RWPE2 (cell line): ENCODE results near the gene DNAL4.

Experiments
- ATAC-seq: fragments of 200-7000 bp; cut with Tn5 transposase; 3 replicates; pipeline ENCODE4 v1.9.1; 2021; ENCODE audit warnings: low read depth
- DNase-seq: peaks from one replicate; pipeline ENCODE4 v3.0.0-alpha.2; 2020; ENCODE audit warnings: low spot score
- H3K27ac ChIP-seq: fragments of 450-650 bp; 2 replicates; pipeline ENCODE4 v1.5.1; 2017; ENCODE audit warnings: mild to moderate bottlenecking; ENCODE audit not compliant: poor library complexity, severe bottlenecking
- H3K27me3 ChIP-seq: fragments of 250-450 bp; sonication (Bioruptor Pico); 2 replicates; pipeline ENCODE4 v1.5.1; 2021; ENCODE audit warnings: mild to moderate bottlenecking, moderate library complexity; ENCODE audit not compliant: insufficient read depth, poor library complexity, severe bottlenecking
- H3K36me3 ChIP-seq: fragments of 250-450 bp; sonication (Bioruptor Pico); 2 replicates; pipeline ENCODE4 v1.5.1; 2020; ENCODE audit warnings: low read depth, mild to moderate bottlenecking, moderate library complexity
- H3K4me1 ChIP-seq: fragments of 250-450 bp; sonication (Bioruptor Pico); 2 replicates; pipeline ENCODE4 v1.5.1; 2021; ENCODE audit warnings: mild to moderate bottlenecking, moderate library complexity; ENCODE audit not compliant: insufficient read depth, poor library complexity, severe bottlenecking
- H3K4me3 ChIP-seq: fragments of 250-450 bp; sonication (Bioruptor Pico); 2 replicates; pipeline ENCODE4 v1.5.1; 2021; ENCODE audit warnings: mild to moderate bottlenecking, moderate library complexity; ENCODE audit not compliant: severe bottlenecking
- H3K9me3 ChIP-seq: fragments of 250-450 bp; sonication (Bioruptor Pico); 2 replicates; pipeline ENCODE4 v1.5.1; 2021; ENCODE audit warnings: mild to moderate bottlenecking, moderate library complexity; ENCODE audit not compliant: severe bottlenecking
- CTCF ChIP-seq: fragments of 450-650 bp; IDR thresholded peaks from one replicate; pipeline ENCODE4 v1.5.1; 2017; ENCODE audit warnings: mild to moderate bottlenecking, moderate library complexity; ENCODE audit not compliant: poor library complexity, severe bottlenecking

Gene DNAL4

GRCh38 chr22:38751066-38751421 lies 42.9 kb downstream of the DNAL4 start:
- no peak for TF ChIP-seq CTCF
- Histone ChIP-seq H3K36me3 (peaks cover 74% of the 10 kb centered on the region), H3K4me3 (no peak overlapping the region), H3K27me3 (no peaks in the 10 kb centered on the region), H3K4me1 (peaks cover 16% of the 10 kb centered on the region), H3K27ac (no peak overlapping the region), H3K9me3 (no peaks in the 10 kb centered on the region)
- ATAC-seq: no peak
- DNase-seq: no peak

GRCh38 chr22:38750638-38751037 lies 43.3 kb downstream of the DNAL4 start:
- DNase-seq: no peak
- peaks cover 78% of the 10 kb centered on the region for H3K36me3 ChIP-seq
- H3K4me1 ChIP-seq: peaks cover 16% of the 10 kb centered on the region
- no peak for ATAC-seq
- H3K27me3 ChIP-seq: no peaks in the 10 kb centered on the region
- no peak overlapping the region for H3K27ac ChIP-seq
- no peaks in the 10 kb centered on the region for H3K9me3 ChIP-seq
- no peak overlapping the region for H3K4me3 ChIP-seq
- TF ChIP-seq CTCF: no peak

- H3K4me1 ChIP-seq: peaks cover 16% of the 10 kb centered on the region
- no peak for TF ChIP-seq CTCF
- H3K27ac ChIP-seq: no peak overlapping the region
- H3K36me3 ChIP-seq: peaks cover 84% of the 10 kb centered on the region
- DNase-seq: no peak
- ATAC-seq: no peak
- no peaks in the 10 kb centered on the region for H3K27me3 ChIP-seq
- H3K4me3 ChIP-seq: no peak overlapping the region
- H3K9me3 ChIP-seq: no peaks in the 10 kb centered on the region
Measured at GRCh38 chr22:38750104-38750503, 43.8 kb downstream of the DNAL4 start.

GRCh38 chr22:38748487-38749136 lies 45.3 kb downstream of the DNAL4 start:
- DNase-seq (no peak), ATAC-seq (peak; percentile 52; the same call in 2 of the 3 replicates)
- TF ChIP-seq CTCF: no peak
- no peak overlapping the region for H3K4me3 ChIP-seq
- peaks cover 6% of the 10 kb centered on the region for H3K4me1 ChIP-seq
- H3K9me3 ChIP-seq: no peaks in the 10 kb centered on the region
- H3K27me3 ChIP-seq: no peaks in the 10 kb centered on the region
- peaks cover 91% of the 10 kb centered on the region for H3K36me3 ChIP-seq
- H3K27ac ChIP-seq: no peak overlapping the region

GRCh38 chr22:38745676-38746460 lies 48.1 kb downstream of the DNAL4 start:
- Histone ChIP-seq H3K4me1 (peaks cover 6% of the 10 kb centered on the region), H3K27me3 (no peaks in the 10 kb centered on the region), H3K27ac (no peak overlapping the region), H3K9me3 (no peaks in the 10 kb centered on the region), H3K36me3 (peaks cover 91% of the 10 kb centered on the region), H3K4me3 (no peak overlapping the region)
- ATAC-seq (no peak), DNase-seq (no peak)
- TF ChIP-seq CTCF: no peak
